Sigmoid colon (tissue), 4 donors: ENCODE data around the gene KIF1A.

Experiments used
- CTCF ChIP-seq, 4 experiments: fragments of 450-650 bp in 3 of 4; fragments of 200-600 bp in 1 of 4; IDR thresholded peaks; one replicate each; pipeline ENCODE4 v1.5.1; 2016 to 2019; ENCODE audit warnings: antibody characterized with exemption in 4 of 4, mild to moderate bottlenecking in 3 of 4, moderate library complexity in 2 of 4
- EP300 ChIP-seq, 4 donors: sonication (generic); formaldehyde crosslinking; IDR thresholded peaks; one replicate each; pipeline ENCODE4 v1.6.1; 2017; ENCODE audit warnings: antibody characterized with exemption in 4 of 4
- POLR2A ChIP-seq, 2 donors: fragments of 450-650 bp; IDR thresholded peaks; one replicate each; pipeline ENCODE4 v1.6.1; 2016; ENCODE audit warnings: antibody characterized with exemption in 2 of 2, mild to moderate bottlenecking in 2 of 2, moderate library complexity in 2 of 2
- POLR2AphosphoS5 ChIP-seq, 4 donors: sonication (generic); formaldehyde crosslinking; IDR thresholded peaks; one replicate each; pipeline ENCODE4 v1.6.1; 2017; ENCODE audit warnings: antibody characterized with exemption in 4 of 4

GRCh38 chr2:240794178-240794721 lies 25.8 kb downstream of the KIF1A start:
- TF ChIP-seq CTCF (IDR thresholded peaks at IDR 0.05) (no peak), POLR2A (IDR thresholded peaks at IDR 0.05) (no peak), POLR2AphosphoS5 (IDR thresholded peaks at IDR 0.05) (no peak), EP300 (IDR thresholded peaks at IDR 0.05) (no peak)
